Ovary (tissue), 3 donors: ENCODE measurements around the gene QARS1.

ENCODE experiments used
- CTCF ChIP-seq, 3 donors: fragments of 450-650 bp in 2 of 3; fragments of 200-600 bp in 1 of 3; IDR thresholded peaks; one replicate each; pipeline versions ENCODE4 v1.5.1 to v1.8.0; 2016 to 2022; ENCODE audit warnings: antibody characterized with exemption in 3 of 3, mild to moderate bottlenecking in 1 of 3
- EP300 ChIP-seq: sonication (generic); formaldehyde crosslinking; IDR thresholded peaks from one replicate; pipeline ENCODE4 v1.6.1; 2017; ENCODE audit warnings: antibody characterized with exemption
- POLR2A ChIP-seq: fragments of 450-650 bp; IDR thresholded peaks from one replicate; pipeline ENCODE4 v1.6.1; 2017; ENCODE audit warnings: antibody characterized with exemption, mild to moderate bottlenecking, moderate library complexity
- donor health status: DM: no; HTN: no; CAD: no.

DNA sequence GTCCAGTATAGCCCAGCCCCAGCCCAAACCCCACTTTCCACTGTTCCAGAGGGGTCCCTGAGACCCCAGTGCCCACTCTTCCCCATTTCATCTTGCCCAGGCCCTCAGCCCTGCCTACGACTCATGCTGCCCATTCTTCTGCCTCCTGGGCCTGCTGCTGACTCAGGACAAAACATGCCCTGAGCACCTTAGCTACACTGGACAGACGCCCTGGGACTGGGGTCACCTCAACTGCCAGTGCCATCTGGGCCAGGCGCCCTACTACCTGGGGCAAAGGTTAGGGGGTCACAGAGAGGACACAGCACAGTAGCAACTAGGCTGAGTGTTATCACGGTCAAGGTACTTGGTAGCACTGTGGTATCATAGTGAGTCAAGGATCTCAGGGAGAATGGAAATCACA, 30.9 kb upstream of the QARS1 start:
- TF ChIP-seq POLR2A (no peak), CTCF (IDR thresholded peaks at IDR 0.05) (no peak), EP300 (no peak)
